Keratinocyte (primary cell): ENCODE data around the gene LDB1. TPM values are rescaled to one million over a fixed set of nuclear protein-coding genes. Genes with fewer than 3 reads are reported as not detected.

Experiments
- DNase-seq: peaks from one replicate; pipeline ENCODE4 v3.0.0-alpha.2; 2011; ENCODE audit warnings: low read depth, missing footprints, low spot score
- FAIRE-seq: peaks from 2 replicates; lab custom pipeline; 2011; peaks lifted over from hg19 to GRCh38; lab: Jason Lieb, UNC
- H2AFZ ChIP-seq: 2 replicates; pipeline ENCODE4 v1.6.0; 2012; ENCODE audit warnings: low read length, control low read depth, inconsistent platforms; ENCODE audit not compliant: control insufficient read depth
- H3K27ac ChIP-seq: 2 replicates; pipeline ENCODE4 v1.5.1; 2011; ENCODE audit warnings: low read length; ENCODE audit not compliant: control insufficient read depth, insufficient read depth
- H3K27me3 ChIP-seq: 3 replicates; pipeline ENCODE4 v1.6.0; 2011; ENCODE audit warnings: low read length; ENCODE audit not compliant: control insufficient read depth, insufficient read depth; ENCODE audit errors: extremely low read depth
- H3K36me3 ChIP-seq, 2 experiments: 2 replicates in 1 of 2; 3 replicates in 1 of 2; pipeline ENCODE4 v1.5.1; 2011; ENCODE audit warnings: low read length in 2 of 2, mild to moderate bottlenecking in 1 of 2; ENCODE audit not compliant: control insufficient read depth in 2 of 2, insufficient read depth in 2 of 2; ENCODE audit errors: extremely low read depth in 1 of 2
- H3K4me1 ChIP-seq: 3 replicates; pipeline ENCODE4 v1.5.1; 2011; ENCODE audit warnings: low read length; ENCODE audit not compliant: control insufficient read depth, insufficient read depth; ENCODE audit errors: extremely low read depth
- H3K4me2 ChIP-seq: 3 replicates; pipeline ENCODE4 v1.6.0; 2011; ENCODE audit warnings: low read depth, low read length; ENCODE audit not compliant: control insufficient read depth, insufficient read depth; ENCODE audit errors: extremely low read depth
- H3K4me3 ChIP-seq, 3 experiments: fragments of 200-600 bp in 1 of 3; sonication (generic) in 1 of 3; 2 replicates in 2 of 3; 3 replicates in 1 of 3; pipeline ENCODE4 v1.5.1; 2011 to 2016; ENCODE audit warnings: low read length in 3 of 3, mild to moderate bottlenecking in 3 of 3, control low read depth in 2 of 3, inconsistent platforms in 1 of 3, low read depth in 1 of 3, mixed read lengths in 1 of 3, mixed run types in 1 of 3, moderate library complexity in 1 of 3; ENCODE audit not compliant: control insufficient read depth in 2 of 3, insufficient read depth in 2 of 3; ENCODE audit errors: extremely low read depth in 1 of 3
- H3K79me2 ChIP-seq: 2 replicates; pipeline ENCODE4 v1.6.0; 2012; ENCODE audit warnings: low read length; ENCODE audit not compliant: control insufficient read depth, insufficient read depth
- H3K9ac ChIP-seq: 3 replicates; pipeline ENCODE4 v1.6.0; 2011; ENCODE audit warnings: low read length; ENCODE audit not compliant: control insufficient read depth, insufficient read depth; ENCODE audit errors: extremely low read depth
- H3K9me1 ChIP-seq: 3 replicates; pipeline ENCODE4 v1.6.0; 2011; ENCODE audit warnings: low read length; ENCODE audit not compliant: control insufficient read depth, insufficient read depth; ENCODE audit errors: extremely low read depth
- H3K9me3 ChIP-seq: 2 replicates; pipeline ENCODE4 v1.5.1; 2012; ENCODE audit warnings: low read depth, low read length; ENCODE audit not compliant: control insufficient read depth
- H4K20me1 ChIP-seq: 3 replicates; pipeline ENCODE4 v1.6.0; 2011; ENCODE audit warnings: low read length; ENCODE audit not compliant: control insufficient read depth, insufficient read depth; ENCODE audit errors: extremely low read depth
- CTCF ChIP-seq, 3 experiments: IDR thresholded peaks in 1 of 3; conservative IDR thresholded peaks in 1 of 3; optimal IDR thresholded peaks in 1 of 3; 2 replicates in 2 of 3; 3 replicates in 1 of 3; pipeline versions ENCODE3 to v1.5.1; 2011; ENCODE audit warnings: low read length in 3 of 3, mild to moderate bottlenecking in 3 of 3, moderate library complexity in 2 of 3, control low read depth in 1 of 3, inconsistent platforms in 1 of 3; ENCODE audit not compliant: insufficient read depth in 2 of 3; ENCODE audit errors: extremely low read depth in 1 of 3
- EZH2 ChIP-seq: IDR thresholded peaks from one replicate; pipeline ENCODE4 v1.6.1; 2012; ENCODE audit warnings: inconsistent platforms, mild to moderate bottlenecking, low read length, moderate library complexity
- dilution Hi-C: fragments of 300-500 bp; cut with MboI; formaldehyde crosslinking; loops from one replicate; pipeline ENCODE4 v1.7.0; 2020; ENCODE audit warnings: low sequenced_read_pairs; ENCODE audit not compliant: extremely low pct_ligation_motif_present
- polyA plus RNA-seq, 5 experiments: library from polyadenylated mRNA; depleted of rRNA in 3 of 5; stranded (reverse) in 3 of 5; stranded (forward) in 1 of 5; unstranded in 1 of 5; fragments of >200 nt; gene quantifications; 1 replicate in 1 of 5; 2 replicates in 3 of 5; 3 replicates in 1 of 5; pipeline versions ENCODE4 v1.2.1 to v1.2.3, GENCODE V29; 2011 to 2012; ENCODE audit warnings: missing spikeins in 2 of 5, low read depth in 1 of 5, low replicate concordance in 1 of 5

The LDB1 gene
- polyA plus RNA-seq, 1 donor (not counting 4 experiments of a cell fraction or from before 2014, with no cell fraction given): 97.3 TPM

GRCh38 chr10:102102421-102102820 is 17.7 kb downstream of the LDB1 start:
- no peak overlapping the region for H3K9ac ChIP-seq
- no peak for FAIRE-seq
- dilution Hi-C loops: no loop called here
- no peaks in the 10 kb centered on the region for H3K79me2 ChIP-seq
- H3K4me1 ChIP-seq: no peaks in the 10 kb centered on the region
- no peak overlapping the region for H3K27ac ChIP-seq
- no peaks in the 10 kb centered on the region for H3K9me1 ChIP-seq
- H4K20me1 ChIP-seq: no peaks in the 10 kb centered on the region
- peaks cover 14 to 26% of the 10 kb centered on the region in 2 experiments for H3K36me3 ChIP-seq
- no peak overlapping the region for H3K4me3 ChIP-seq
- no peak overlapping the region for H2AFZ ChIP-seq
- no peak for DNase-seq
- H3K9me3 ChIP-seq: no peaks in the 10 kb centered on the region
- H3K4me2 ChIP-seq: no peak overlapping the region
- TF ChIP-seq EZH2 (no peak), CTCF (optimal IDR thresholded peaks at IDR 0.05 in 1 of 3, IDR thresholded peaks at IDR 0.05 in 1 of 3, conservative IDR thresholded peaks at IDR 0.05 in 1 of 3; ENCODE audit: extremely low read depth in 1 of 3, insufficient read depth in 2 of 3, low read length in 3 of 3) (no peak)
- no peaks in the 10 kb centered on the region for H3K27me3 ChIP-seq

GRCh38 chr10:102101152-102101551 is 19.0 kb downstream of the LDB1 start:
- FAIRE-seq (no peak), DNase-seq (no peak)
- TF ChIP-seq CTCF (optimal IDR thresholded peaks at IDR 0.05 in 1 of 3, IDR thresholded peaks at IDR 0.05 in 1 of 3, conservative IDR thresholded peaks at IDR 0.05 in 1 of 3; ENCODE audit: extremely low read depth in 1 of 3, insufficient read depth in 2 of 3, low read length in 3 of 3) (peak; percentile 12 to 30 (median 17)), EZH2 (no peak)
- no peak overlapping the region for H3K4me2 ChIP-seq
- no peaks in the 10 kb centered on the region for H3K9me1 ChIP-seq
- H3K9ac ChIP-seq: no peak overlapping the region
- dilution Hi-C loops: no loop called here
- no peaks in the 10 kb centered on the region for H3K79me2 ChIP-seq
- H3K4me3 ChIP-seq: no peak overlapping the region
- no peaks in the 10 kb centered on the region for H3K27me3 ChIP-seq
- no peaks in the 10 kb centered on the region for H4K20me1 ChIP-seq
- no peaks in the 10 kb centered on the region for H3K4me1 ChIP-seq
- no peaks in the 10 kb centered on the region for H3K9me3 ChIP-seq
- no peak overlapping the region for H3K27ac ChIP-seq
- peaks cover 12 to 20% of the 10 kb centered on the region in 2 experiments for H3K36me3 ChIP-seq
- H2AFZ ChIP-seq: no peak overlapping the region
